ENCODE data around the gene FLRT2.

FLRT2 gene

GRCh38 chr14:85644211-85644610 lies 114.3 kb downstream of the FLRT2 start:
- Histone ChIP-seq H3K4me3 (ENCODE audit: low read length in 2 of 2) (no peak overlapping the region), H3K9me3 (ENCODE audit: control insufficient read depth in 2 of 2, low read length in 2 of 2) (no peaks in the 10 kb centered on the region), H3K4me1 (ENCODE audit: control insufficient read depth, insufficient read depth, low read length) (no peaks in the 10 kb centered on the region), H3K27me3 (ENCODE audit: control insufficient read depth in 1 of 2, insufficient read depth in 2 of 2, low read length in 2 of 2) (no peaks in the 10 kb centered on the region), H3K36me3 (ENCODE audit: control insufficient read depth in 2 of 2, insufficient read depth in 2 of 2, low read length in 2 of 2) (no peaks in the 10 kb centered on the region), H3K9ac (ENCODE audit: low read length in 2 of 2) (no peak overlapping the region), H3K27ac (ENCODE audit: low read length) (no peak overlapping the region)

GRCh38 chr14:85653029-85653428 lies 123.1 kb downstream of the FLRT2 start:
- Histone ChIP-seq H3K36me3 (ENCODE audit: control insufficient read depth in 2 of 2, insufficient read depth in 2 of 2, low read length in 2 of 2) (no peaks in the 10 kb centered on the region), H3K9ac (ENCODE audit: low read length in 2 of 2) (no peak overlapping the region), H3K27me3 (ENCODE audit: control insufficient read depth in 1 of 2, insufficient read depth in 2 of 2, low read length in 2 of 2) (no peaks in the 10 kb centered on the region), H3K4me3 (ENCODE audit: low read length in 2 of 2) (no peak overlapping the region), H3K9me3 (ENCODE audit: control insufficient read depth in 2 of 2, low read length in 2 of 2) (no peaks in the 10 kb centered on the region), H3K4me1 (ENCODE audit: control insufficient read depth, insufficient read depth, low read length) (no peaks in the 10 kb centered on the region), H3K27ac (ENCODE audit: low read length) (no peak overlapping the region)

- H3K27ac ChIP-seq (ENCODE audit: low read length): no peak overlapping the region
- H3K9me3 ChIP-seq (ENCODE audit: control insufficient read depth in 2 of 2, low read length in 2 of 2): no peaks in the 10 kb centered on the region
- H3K4me3 ChIP-seq (ENCODE audit: low read length in 2 of 2): no peak overlapping the region
- no peaks in the 10 kb centered on the region for H3K36me3 ChIP-seq (ENCODE audit: control insufficient read depth in 2 of 2, insufficient read depth in 2 of 2, low read length in 2 of 2)
- no peak overlapping the region for H3K9ac ChIP-seq (ENCODE audit: low read length in 2 of 2)
- no peaks in the 10 kb centered on the region for H3K4me1 ChIP-seq (ENCODE audit: control insufficient read depth, insufficient read depth, low read length)
- H3K27me3 ChIP-seq (ENCODE audit: control insufficient read depth in 1 of 2, insufficient read depth in 2 of 2, low read length in 2 of 2): no peaks in the 10 kb centered on the region
Measured at GRCh38 chr14:85660243-85660922, 130.4 kb downstream of the FLRT2 start.

- Histone ChIP-seq H3K9me3 (ENCODE audit: control insufficient read depth in 2 of 2, low read length in 2 of 2) (no peaks in the 10 kb centered on the region), H3K4me1 (ENCODE audit: control insufficient read depth, insufficient read depth, low read length) (no peaks in the 10 kb centered on the region), H3K27ac (ENCODE audit: low read length) (no peak overlapping the region), H3K4me3 (ENCODE audit: low read length in 2 of 2) (no peak overlapping the region), H3K9ac (ENCODE audit: low read length in 2 of 2) (no peak overlapping the region), H3K27me3 (ENCODE audit: control insufficient read depth in 1 of 2, insufficient read depth in 2 of 2, low read length in 2 of 2) (no peaks in the 10 kb centered on the region), H3K36me3 (ENCODE audit: control insufficient read depth in 2 of 2, insufficient read depth in 2 of 2, low read length in 2 of 2) (no peaks in the 10 kb centered on the region)
Measured at GRCh38 chr14:85662096-85662495, 132.2 kb downstream of the FLRT2 start.

GRCh38 chr14:85663256-85663655 lies 133.3 kb downstream of the FLRT2 start:
- no peaks in the 10 kb centered on the region for H3K4me1 ChIP-seq (ENCODE audit: control insufficient read depth, insufficient read depth, low read length)
- no peak overlapping the region for H3K4me3 ChIP-seq (ENCODE audit: low read length in 2 of 2)
- H3K27me3 ChIP-seq (ENCODE audit: control insufficient read depth in 1 of 2, insufficient read depth in 2 of 2, low read length in 2 of 2): no peaks in the 10 kb centered on the region
- H3K36me3 ChIP-seq (ENCODE audit: control insufficient read depth in 2 of 2, insufficient read depth in 2 of 2, low read length in 2 of 2): no peaks in the 10 kb centered on the region
- no peak overlapping the region for H3K27ac ChIP-seq (ENCODE audit: low read length)
- H3K9me3 ChIP-seq (ENCODE audit: control insufficient read depth in 2 of 2, low read length in 2 of 2): no peaks in the 10 kb centered on the region
- H3K9ac ChIP-seq (ENCODE audit: low read length in 2 of 2): no peak overlapping the region

- Histone ChIP-seq H3K9me3 (ENCODE audit: control insufficient read depth in 2 of 2, low read length in 2 of 2) (no peaks in the 10 kb centered on the region), H3K27ac (ENCODE audit: low read length) (no peak overlapping the region), H3K27me3 (ENCODE audit: control insufficient read depth in 1 of 2, insufficient read depth in 2 of 2, low read length in 2 of 2) (no peaks in the 10 kb centered on the region), H3K4me1 (ENCODE audit: control insufficient read depth, insufficient read depth, low read length) (no peaks in the 10 kb centered on the region), H3K36me3 (ENCODE audit: control insufficient read depth in 2 of 2, insufficient read depth in 2 of 2, low read length in 2 of 2) (no peaks in the 10 kb centered on the region), H3K4me3 (ENCODE audit: low read length in 2 of 2) (no peak overlapping the region), H3K9ac (ENCODE audit: low read length in 2 of 2) (no peak overlapping the region)
Measured at GRCh38 chr14:85663667-85664066, 133.7 kb downstream of the FLRT2 start.

- no peaks in the 10 kb centered on the region for H3K9me3 ChIP-seq (ENCODE audit: control insufficient read depth in 2 of 2, low read length in 2 of 2)
- no peak overlapping the region for H3K27ac ChIP-seq (ENCODE audit: low read length)
- no peaks in the 10 kb centered on the region for H3K36me3 ChIP-seq (ENCODE audit: control insufficient read depth in 2 of 2, insufficient read depth in 2 of 2, low read length in 2 of 2)
- no peak overlapping the region for H3K9ac ChIP-seq (ENCODE audit: low read length in 2 of 2)
- no peaks in the 10 kb centered on the region for H3K4me1 ChIP-seq (ENCODE audit: control insufficient read depth, insufficient read depth, low read length)
- H3K4me3 ChIP-seq (ENCODE audit: low read length in 2 of 2): no peak overlapping the region
- H3K27me3 ChIP-seq (ENCODE audit: control insufficient read depth in 1 of 2, insufficient read depth in 2 of 2, low read length in 2 of 2): no peaks in the 10 kb centered on the region
Measured at GRCh38 chr14:85675957-85676356, 146.0 kb downstream of the FLRT2 start.

- H3K27ac ChIP-seq (ENCODE audit: low read length): no peak overlapping the region
- no peaks in the 10 kb centered on the region for H3K4me1 ChIP-seq (ENCODE audit: control insufficient read depth, insufficient read depth, low read length)
- H3K4me3 ChIP-seq (ENCODE audit: low read length in 2 of 2): no peak overlapping the region
- no peaks in the 10 kb centered on the region for H3K36me3 ChIP-seq (ENCODE audit: control insufficient read depth in 2 of 2, insufficient read depth in 2 of 2, low read length in 2 of 2)
- no peaks in the 10 kb centered on the region for H3K9me3 ChIP-seq (ENCODE audit: control insufficient read depth in 2 of 2, low read length in 2 of 2)
- H3K9ac ChIP-seq (ENCODE audit: low read length in 2 of 2): no peak overlapping the region
- no peaks in the 10 kb centered on the region for H3K27me3 ChIP-seq (ENCODE audit: control insufficient read depth in 1 of 2, insufficient read depth in 2 of 2, low read length in 2 of 2)
Measured at GRCh38 chr14:85686908-85687307, 157.0 kb downstream of the FLRT2 start.

- Histone ChIP-seq H3K4me3 (ENCODE audit: low read length in 2 of 2) (no peak overlapping the region), H3K27me3 (ENCODE audit: control insufficient read depth in 1 of 2, insufficient read depth in 2 of 2, low read length in 2 of 2) (no peaks in the 10 kb centered on the region), H3K9ac (ENCODE audit: low read length in 2 of 2) (no peak overlapping the region), H3K4me1 (ENCODE audit: control insufficient read depth, insufficient read depth, low read length) (no peaks in the 10 kb centered on the region), H3K27ac (ENCODE audit: low read length) (no peak overlapping the region), H3K36me3 (ENCODE audit: control insufficient read depth in 2 of 2, insufficient read depth in 2 of 2, low read length in 2 of 2) (no peaks in the 10 kb centered on the region), H3K9me3 (ENCODE audit: control insufficient read depth in 2 of 2, low read length in 2 of 2) (no peaks in the 10 kb centered on the region)
Measured at GRCh38 chr14:85687456-85687855, 157.5 kb downstream of the FLRT2 start.

- Histone ChIP-seq H3K9ac (ENCODE audit: low read length in 2 of 2) (no peak overlapping the region), H3K4me3 (ENCODE audit: low read length in 2 of 2) (no peak overlapping the region), H3K4me1 (ENCODE audit: control insufficient read depth, insufficient read depth, low read length) (no peaks in the 10 kb centered on the region), H3K36me3 (ENCODE audit: control insufficient read depth in 2 of 2, insufficient read depth in 2 of 2, low read length in 2 of 2) (no peaks in the 10 kb centered on the region), H3K27ac (ENCODE audit: low read length) (no peak overlapping the region), H3K9me3 (ENCODE audit: control insufficient read depth in 2 of 2, low read length in 2 of 2) (no peaks in the 10 kb centered on the region), H3K27me3 (ENCODE audit: control insufficient read depth in 1 of 2, insufficient read depth in 2 of 2, low read length in 2 of 2) (no peaks in the 10 kb centered on the region)
Measured at GRCh38 chr14:85688006-85688405, 158.1 kb downstream of the FLRT2 start.

- Histone ChIP-seq H3K27ac (ENCODE audit: low read length) (no peak overlapping the region), H3K9me3 (ENCODE audit: control insufficient read depth in 2 of 2, low read length in 2 of 2) (no peaks in the 10 kb centered on the region)
Measured at GRCh38 chr14:85695300-85695699, 165.4 kb downstream of the FLRT2 start.

More at GRCh38 chr14:85695300-85695699, 165.4 kb downstream of the FLRT2 start:
- no peak overlapping the region for H3K9ac ChIP-seq (ENCODE audit: low read length in 2 of 2)
- H3K4me1 ChIP-seq (ENCODE audit: control insufficient read depth, insufficient read depth, low read length): no peaks in the 10 kb centered on the region
- no peak overlapping the region for H3K4me3 ChIP-seq (ENCODE audit: low read length in 2 of 2)
- no peaks in the 10 kb centered on the region for H3K36me3 ChIP-seq (ENCODE audit: control insufficient read depth in 2 of 2, insufficient read depth in 2 of 2, low read length in 2 of 2)
- H3K27me3 ChIP-seq (ENCODE audit: control insufficient read depth in 1 of 2, insufficient read depth in 2 of 2, low read length in 2 of 2): no peaks in the 10 kb centered on the region

Measured in stomach smooth muscle (tissue), 2 donors.